WI38 (cell line): ENCODE data around the gene ZNF284.
A peak's percentile ranks its signal among the peaks of the same experiment; 100 is the strongest.
"Not testable (repeated sequence)": the region's sequence is repeated elsewhere in the genome, so short reads cannot be mapped to it uniquely, and the experiment has no call there.

Source experiments
- H3K4me3 ChIP-seq: 2 replicates; pipeline ENCODE4 v1.5.1; 2011; ENCODE audit warnings: low read depth, mild to moderate bottlenecking, control low read depth, low read length
- CTCF ChIP-seq: IDR thresholded peaks from 2 replicates; pipeline ENCODE4 v1.5.1; 2012; ENCODE audit warnings: low read depth, mild to moderate bottlenecking, control low read depth, low read length

ZNF284 gene

GRCh38 chr19:44112802-44113137 is 40.8 kb downstream of the ZNF284 start:
- H3K4me3 ChIP-seq: peak overlapping the region; percentile 78
- TF ChIP-seq CTCF: no peak

GRCh38 chr19:44113138-44113783 is 41.3 kb downstream of the ZNF284 start, which contains the start of gene ZNF225:
Gene ZNF225 (plus strand): TSS chr19:44113399. CDS start chr19:44115828, 2,429 bp downstream.
- peak within 1 kb of the TSS; percentile 78 for H3K4me3 ChIP-seq
- no peak for TF ChIP-seq CTCF

GRCh38 chr19:44113784-44114390 is 41.9 kb downstream of the ZNF284 start:
- no peak for TF ChIP-seq CTCF
- H3K4me3 ChIP-seq: peak overlapping the region; percentile 78

GRCh38 chr19:44121162-44121561 is 49.2 kb downstream of the ZNF284 start:
- not testable (repeated sequence) for H3K4me3 ChIP-seq

GRCh38 chr19:44131955-44132354 is 60.0 kb downstream of the ZNF284 start:
- H3K4me3 ChIP-seq: no peak overlapping the region

More at GRCh38 chr19:44131955-44132354, 60.0 kb downstream of the ZNF284 start:
- no peak for TF ChIP-seq CTCF
